ENCODE data around the gene ZNF286A. TPM values are rescaled to one million over a fixed set of nuclear protein-coding genes. Genes with fewer than 3 reads are reported as not detected.

ZNF286A gene
- polyA plus RNA-seq, 1 donor from 2014 or later, result 98.1 TPM

GRCh38 chr17:15659663-15660062 lies 39.9 kb upstream of the ZNF286A start:
- Histone ChIP-seq H3K9ac (ENCODE audit: low read length) (no peak overlapping the region), H3K79me2 (replicated peaks; ENCODE audit: insufficient read depth, low read length) (no peaks in the 10 kb centered on the region), H3K9me3 (ENCODE audit: low read length) (no peaks in the 10 kb centered on the region), H3K27ac (ENCODE audit: low read length) (no peak overlapping the region), H3K27me3 (ENCODE audit: insufficient read depth, low read depth, low read length) (no peaks in the 10 kb centered on the region), H2AFZ (ENCODE audit: low read depth, low read length) (no peak overlapping the region), H3F3A (ENCODE audit: insufficient read depth, low read length, poor library complexity, severe bottlenecking) (no peaks in the 10 kb centered on the region), H3K9me2 (ENCODE audit: insufficient read depth, low read length) (no peaks in the 10 kb centered on the region), H3K4me2 (ENCODE audit: low read length) (no peak overlapping the region), H3K4me3 (ENCODE audit: low read length) (no peak overlapping the region), H3K36me3 (ENCODE audit: insufficient read depth, low read length) (no peaks in the 10 kb centered on the region), H4K20me1 (ENCODE audit: insufficient read depth) (no peaks in the 10 kb centered on the region)
- TF ChIP-seq, protein P1, sequence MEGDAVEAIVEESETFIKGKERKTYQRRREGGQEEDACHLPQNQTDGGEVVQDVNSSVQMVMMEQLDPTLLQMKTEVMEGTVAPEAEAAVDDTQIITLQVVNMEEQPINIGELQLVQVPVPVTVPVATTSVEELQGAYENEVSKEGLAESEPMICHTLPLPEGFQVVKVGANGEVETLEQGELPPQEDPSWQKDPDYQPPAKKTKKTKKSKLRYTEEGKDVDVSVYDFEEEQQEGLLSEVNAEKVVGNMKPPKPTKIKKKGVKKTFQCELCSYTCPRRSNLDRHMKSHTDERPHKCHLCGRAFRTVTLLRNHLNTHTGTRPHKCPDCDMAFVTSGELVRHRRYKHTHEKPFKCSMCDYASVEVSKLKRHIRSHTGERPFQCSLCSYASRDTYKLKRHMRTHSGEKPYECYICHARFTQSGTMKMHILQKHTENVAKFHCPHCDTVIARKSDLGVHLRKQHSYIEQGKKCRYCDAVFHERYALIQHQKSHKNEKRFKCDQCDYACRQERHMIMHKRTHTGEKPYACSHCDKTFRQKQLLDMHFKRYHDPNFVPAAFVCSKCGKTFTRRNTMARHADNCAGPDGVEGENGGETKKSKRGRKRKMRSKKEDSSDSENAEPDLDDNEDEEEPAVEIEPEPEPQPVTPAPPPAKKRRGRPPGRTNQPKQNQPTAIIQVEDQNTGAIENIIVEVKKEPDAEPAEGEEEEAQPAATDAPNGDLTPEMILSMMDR (IDR thresholded peaks at IDR 0.05; ENCODE audit: poor library complexity, severe bottlenecking), result no peak
- TF ChIP-seq, protein P2, sequence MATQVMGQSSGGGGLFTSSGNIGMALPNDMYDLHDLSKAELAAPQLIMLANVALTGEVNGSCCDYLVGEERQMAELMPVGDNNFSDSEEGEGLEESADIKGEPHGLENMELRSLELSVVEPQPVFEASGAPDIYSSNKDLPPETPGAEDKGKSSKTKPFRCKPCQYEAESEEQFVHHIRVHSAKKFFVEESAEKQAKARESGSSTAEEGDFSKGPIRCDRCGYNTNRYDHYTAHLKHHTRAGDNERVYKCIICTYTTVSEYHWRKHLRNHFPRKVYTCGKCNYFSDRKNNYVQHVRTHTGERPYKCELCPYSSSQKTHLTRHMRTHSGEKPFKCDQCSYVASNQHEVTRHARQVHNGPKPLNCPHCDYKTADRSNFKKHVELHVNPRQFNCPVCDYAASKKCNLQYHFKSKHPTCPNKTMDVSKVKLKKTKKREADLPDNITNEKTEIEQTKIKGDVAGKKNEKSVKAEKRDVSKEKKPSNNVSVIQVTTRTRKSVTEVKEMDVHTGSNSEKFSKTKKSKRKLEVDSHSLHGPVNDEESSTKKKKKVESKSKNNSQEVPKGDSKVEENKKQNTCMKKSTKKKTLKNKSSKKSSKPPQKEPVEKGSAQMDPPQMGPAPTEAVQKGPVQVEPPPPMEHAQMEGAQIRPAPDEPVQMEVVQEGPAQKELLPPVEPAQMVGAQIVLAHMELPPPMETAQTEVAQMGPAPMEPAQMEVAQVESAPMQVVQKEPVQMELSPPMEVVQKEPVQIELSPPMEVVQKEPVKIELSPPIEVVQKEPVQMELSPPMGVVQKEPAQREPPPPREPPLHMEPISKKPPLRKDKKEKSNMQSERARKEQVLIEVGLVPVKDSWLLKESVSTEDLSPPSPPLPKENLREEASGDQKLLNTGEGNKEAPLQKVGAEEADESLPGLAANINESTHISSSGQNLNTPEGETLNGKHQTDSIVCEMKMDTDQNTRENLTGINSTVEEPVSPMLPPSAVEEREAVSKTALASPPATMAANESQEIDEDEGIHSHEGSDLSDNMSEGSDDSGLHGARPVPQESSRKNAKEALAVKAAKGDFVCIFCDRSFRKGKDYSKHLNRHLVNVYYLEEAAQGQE (IDR thresholded peaks at IDR 0.05; ENCODE audit: borderline replicate concordance), result no peak
- TF ChIP-seq TAF1 (IDR thresholded peaks at IDR 0.05; ENCODE audit: low read depth), result no peak

GRCh38 chr17:15660077-15660476 lies 39.5 kb upstream of the ZNF286A start:
- no peak overlapping the region for H3K4me2 ChIP-seq (ENCODE audit: low read length)
- H3K9me2 ChIP-seq (ENCODE audit: insufficient read depth, low read length), result no peaks in the 10 kb centered on the region
- no peaks in the 10 kb centered on the region for H3K27me3 ChIP-seq (ENCODE audit: insufficient read depth, low read depth, low read length)
- H3F3A ChIP-seq (ENCODE audit: insufficient read depth, low read length, poor library complexity, severe bottlenecking), result no peaks in the 10 kb centered on the region
- no peak for TF ChIP-seq POLR2AphosphoS5 (IDR thresholded peaks at IDR 0.05)
- TF ChIP-seq, protein P2 (IDR thresholded peaks at IDR 0.05; ENCODE audit: borderline replicate concordance), result no peak
- TF ChIP-seq, protein P1 (IDR thresholded peaks at IDR 0.05; ENCODE audit: poor library complexity, severe bottlenecking), result no peak
- TF ChIP-seq SMC3 (conservative IDR thresholded peaks at IDR 0.05; ENCODE audit: poor library complexity), result no peak
- TF ChIP-seq RAD21 (conservative IDR thresholded peaks at IDR 0.05), result no peak
- no peak for TF ChIP-seq TAF1 (IDR thresholded peaks at IDR 0.05; ENCODE audit: low read depth)
- TF ChIP-seq EP300 (conservative IDR thresholded peaks at IDR 0.05; ENCODE audit: poor library complexity, severe bottlenecking), result no peak
- TF ChIP-seq EZH2 (IDR thresholded peaks at IDR 0.05; ENCODE audit: borderline replicate concordance, insufficient read depth, low read length, poor library complexity, severe bottlenecking), result no peak
- no peak for TF ChIP-seq MXI1 (conservative IDR thresholded peaks at IDR 0.05; ENCODE audit: poor library complexity, severe bottlenecking)
- H3K9ac ChIP-seq (ENCODE audit: low read length), result no peak overlapping the region
- no peak overlapping the region for H2AFZ ChIP-seq (ENCODE audit: low read depth, low read length)
- no peaks in the 10 kb centered on the region for H3K9me3 ChIP-seq (ENCODE audit: low read length)
- H3K36me3 ChIP-seq (ENCODE audit: insufficient read depth, low read length), result no peaks in the 10 kb centered on the region
- H3K4me3 ChIP-seq (ENCODE audit: low read length), result no peak overlapping the region
- H3K79me2 ChIP-seq (replicated peaks; ENCODE audit: insufficient read depth, low read length), result no peaks in the 10 kb centered on the region
- no peaks in the 10 kb centered on the region for H4K20me1 ChIP-seq (ENCODE audit: insufficient read depth)
- H3K27ac ChIP-seq (ENCODE audit: low read length), result no peak overlapping the region
